ENCODE measurements around the gene NOXO1. TPM values are rescaled to one million over a fixed set of nuclear protein-coding genes. Genes with fewer than 3 reads are reported as not detected.

The NOXO1 gene
- polyA plus RNA-seq, 1 donor from 2014 or later = 8.5 TPM

DNA sequence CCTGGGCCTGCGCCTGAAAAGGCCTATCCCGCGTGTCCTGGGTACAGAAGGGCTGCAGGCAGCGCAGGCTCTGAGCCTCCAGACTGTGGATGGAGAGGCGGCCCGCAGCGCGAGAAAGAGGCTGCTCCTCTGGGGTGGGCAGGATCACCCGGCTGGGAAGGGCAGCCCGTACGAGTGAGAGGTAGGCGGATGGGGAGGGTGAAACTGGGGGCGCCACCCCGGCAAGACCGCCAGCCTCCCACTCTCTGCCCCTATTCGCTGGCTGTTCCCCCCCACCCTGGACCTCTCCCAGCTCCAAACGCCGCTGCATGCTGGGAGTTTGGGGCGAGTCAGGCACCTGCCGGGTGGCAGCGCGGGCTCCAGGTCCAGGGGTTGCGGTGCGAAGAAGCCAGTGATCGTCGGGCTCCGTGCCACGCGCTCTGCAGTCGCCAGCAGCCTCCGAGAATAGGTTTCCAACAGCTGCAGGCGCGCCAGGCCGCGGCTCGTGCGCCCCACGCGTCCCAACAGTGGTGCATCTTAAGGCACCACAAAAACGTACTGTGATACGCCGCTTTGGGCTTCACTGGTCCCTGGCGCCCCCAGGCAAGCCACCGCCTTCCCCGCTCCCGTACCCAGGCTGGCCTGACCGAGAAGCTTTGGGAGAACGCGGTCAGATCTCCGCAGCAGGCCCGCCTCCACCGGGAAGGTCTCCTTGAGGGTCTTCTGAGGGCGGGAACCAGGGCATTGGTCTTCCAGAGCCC lies 1.1 kb downstream of the NOXO1 start:
- Histone ChIP-seq H3K9me3 (ENCODE audit: low read length) (no peaks in the 10 kb centered on the region), H3K4me3 (ENCODE audit: low read length) (no peak overlapping the region), H3K36me3 (ENCODE audit: insufficient read depth, low read length) (no peaks in the 10 kb centered on the region), H3K79me2 (replicated peaks; ENCODE audit: insufficient read depth, low read length) (no peaks in the 10 kb centered on the region), H3K9ac (ENCODE audit: low read length) (no peak overlapping the region), H3K27me3 (ENCODE audit: insufficient read depth, low read depth, low read length) (peaks cover 29% of the 10 kb centered on the region), H3K4me2 (ENCODE audit: low read length) (no peak overlapping the region), H3F3A (ENCODE audit: insufficient read depth, low read length, poor library complexity, severe bottlenecking) (no peaks in the 10 kb centered on the region), H4K20me1 (ENCODE audit: insufficient read depth) (no peaks in the 10 kb centered on the region), H3K27ac (ENCODE audit: low read length) (no peak overlapping the region), H2AFZ (ENCODE audit: low read depth, low read length) (no peak overlapping the region), H3K9me2 (ENCODE audit: insufficient read depth, low read length) (no peaks in the 10 kb centered on the region)
- no peak for TF ChIP-seq POLR2AphosphoS5 (IDR thresholded peaks at IDR 0.05)

DNA sequence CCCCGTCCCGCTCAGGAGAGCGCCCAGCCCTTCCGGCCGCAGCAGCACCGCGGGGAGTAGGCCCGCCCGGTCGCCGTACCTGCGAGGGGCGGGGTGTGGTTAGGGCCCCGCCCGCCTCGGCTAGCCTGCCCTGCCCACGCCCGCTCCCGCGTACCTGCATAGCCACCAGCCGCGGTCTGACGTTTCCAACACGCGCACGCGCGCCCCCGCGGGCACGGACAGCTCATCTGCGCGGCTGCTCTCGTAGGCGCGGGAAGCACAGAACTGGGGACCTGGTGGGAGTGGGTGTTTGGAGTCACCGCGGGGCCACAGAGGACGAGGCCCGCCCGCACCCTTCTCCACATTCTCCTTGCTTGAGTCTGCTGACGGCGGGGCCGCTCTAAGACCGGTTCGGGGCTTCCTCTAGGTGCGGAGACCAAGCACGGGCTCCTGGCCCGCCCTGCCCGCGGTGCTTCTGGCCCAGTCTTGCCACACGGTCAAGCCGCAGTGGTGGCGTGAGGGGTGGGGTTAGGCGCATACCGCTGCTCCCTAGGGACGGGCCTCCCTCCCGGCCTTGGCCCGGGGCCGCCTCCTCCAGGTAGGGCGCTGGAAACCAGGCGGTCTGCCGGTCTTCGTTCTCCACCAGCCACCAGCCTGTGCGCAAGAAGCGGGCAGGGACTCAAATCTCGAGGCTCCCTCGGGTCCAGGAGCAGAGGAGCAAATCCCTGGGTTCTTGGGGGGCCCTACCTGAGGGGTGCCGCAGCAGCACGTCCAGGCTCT lies 1.8 kb downstream of the NOXO1 start:
- no peaks in the 10 kb centered on the region for H3K79me2 ChIP-seq (replicated peaks; ENCODE audit: insufficient read depth, low read length)
- H3K9me3 ChIP-seq (ENCODE audit: low read length) = no peaks in the 10 kb centered on the region
- H3K4me3 ChIP-seq (ENCODE audit: low read length) = no peak overlapping the region
- no peaks in the 10 kb centered on the region for H3F3A ChIP-seq (ENCODE audit: insufficient read depth, low read length, poor library complexity, severe bottlenecking)
- no peak overlapping the region for H3K4me2 ChIP-seq (ENCODE audit: low read length)
- no peak overlapping the region for H3K9ac ChIP-seq (ENCODE audit: low read length)
- H3K9me2 ChIP-seq (ENCODE audit: insufficient read depth, low read length) = no peaks in the 10 kb centered on the region
- H2AFZ ChIP-seq (ENCODE audit: low read depth, low read length) = no peak overlapping the region
- H3K27ac ChIP-seq (ENCODE audit: low read length) = no peak overlapping the region
- TF ChIP-seq POLR2AphosphoS5 (IDR thresholded peaks at IDR 0.05) = no peak
- TF ChIP-seq SMC3 (conservative IDR thresholded peaks at IDR 0.05; ENCODE audit: poor library complexity) = no peak
- TF ChIP-seq RAD21 (conservative IDR thresholded peaks at IDR 0.05) = no peak
- no peak for TF ChIP-seq EZH2 (IDR thresholded peaks at IDR 0.05; ENCODE audit: borderline replicate concordance, insufficient read depth, low read length, poor library complexity, severe bottlenecking)
- TF ChIP-seq, protein P1, sequence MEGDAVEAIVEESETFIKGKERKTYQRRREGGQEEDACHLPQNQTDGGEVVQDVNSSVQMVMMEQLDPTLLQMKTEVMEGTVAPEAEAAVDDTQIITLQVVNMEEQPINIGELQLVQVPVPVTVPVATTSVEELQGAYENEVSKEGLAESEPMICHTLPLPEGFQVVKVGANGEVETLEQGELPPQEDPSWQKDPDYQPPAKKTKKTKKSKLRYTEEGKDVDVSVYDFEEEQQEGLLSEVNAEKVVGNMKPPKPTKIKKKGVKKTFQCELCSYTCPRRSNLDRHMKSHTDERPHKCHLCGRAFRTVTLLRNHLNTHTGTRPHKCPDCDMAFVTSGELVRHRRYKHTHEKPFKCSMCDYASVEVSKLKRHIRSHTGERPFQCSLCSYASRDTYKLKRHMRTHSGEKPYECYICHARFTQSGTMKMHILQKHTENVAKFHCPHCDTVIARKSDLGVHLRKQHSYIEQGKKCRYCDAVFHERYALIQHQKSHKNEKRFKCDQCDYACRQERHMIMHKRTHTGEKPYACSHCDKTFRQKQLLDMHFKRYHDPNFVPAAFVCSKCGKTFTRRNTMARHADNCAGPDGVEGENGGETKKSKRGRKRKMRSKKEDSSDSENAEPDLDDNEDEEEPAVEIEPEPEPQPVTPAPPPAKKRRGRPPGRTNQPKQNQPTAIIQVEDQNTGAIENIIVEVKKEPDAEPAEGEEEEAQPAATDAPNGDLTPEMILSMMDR (IDR thresholded peaks at IDR 0.05; ENCODE audit: poor library complexity, severe bottlenecking) = no peak
- TF ChIP-seq TAF1 (IDR thresholded peaks at IDR 0.05; ENCODE audit: low read depth) = no peak
- TF ChIP-seq, protein P2, sequence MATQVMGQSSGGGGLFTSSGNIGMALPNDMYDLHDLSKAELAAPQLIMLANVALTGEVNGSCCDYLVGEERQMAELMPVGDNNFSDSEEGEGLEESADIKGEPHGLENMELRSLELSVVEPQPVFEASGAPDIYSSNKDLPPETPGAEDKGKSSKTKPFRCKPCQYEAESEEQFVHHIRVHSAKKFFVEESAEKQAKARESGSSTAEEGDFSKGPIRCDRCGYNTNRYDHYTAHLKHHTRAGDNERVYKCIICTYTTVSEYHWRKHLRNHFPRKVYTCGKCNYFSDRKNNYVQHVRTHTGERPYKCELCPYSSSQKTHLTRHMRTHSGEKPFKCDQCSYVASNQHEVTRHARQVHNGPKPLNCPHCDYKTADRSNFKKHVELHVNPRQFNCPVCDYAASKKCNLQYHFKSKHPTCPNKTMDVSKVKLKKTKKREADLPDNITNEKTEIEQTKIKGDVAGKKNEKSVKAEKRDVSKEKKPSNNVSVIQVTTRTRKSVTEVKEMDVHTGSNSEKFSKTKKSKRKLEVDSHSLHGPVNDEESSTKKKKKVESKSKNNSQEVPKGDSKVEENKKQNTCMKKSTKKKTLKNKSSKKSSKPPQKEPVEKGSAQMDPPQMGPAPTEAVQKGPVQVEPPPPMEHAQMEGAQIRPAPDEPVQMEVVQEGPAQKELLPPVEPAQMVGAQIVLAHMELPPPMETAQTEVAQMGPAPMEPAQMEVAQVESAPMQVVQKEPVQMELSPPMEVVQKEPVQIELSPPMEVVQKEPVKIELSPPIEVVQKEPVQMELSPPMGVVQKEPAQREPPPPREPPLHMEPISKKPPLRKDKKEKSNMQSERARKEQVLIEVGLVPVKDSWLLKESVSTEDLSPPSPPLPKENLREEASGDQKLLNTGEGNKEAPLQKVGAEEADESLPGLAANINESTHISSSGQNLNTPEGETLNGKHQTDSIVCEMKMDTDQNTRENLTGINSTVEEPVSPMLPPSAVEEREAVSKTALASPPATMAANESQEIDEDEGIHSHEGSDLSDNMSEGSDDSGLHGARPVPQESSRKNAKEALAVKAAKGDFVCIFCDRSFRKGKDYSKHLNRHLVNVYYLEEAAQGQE (IDR thresholded peaks at IDR 0.05; ENCODE audit: borderline replicate concordance) = no peak
- no peaks in the 10 kb centered on the region for H3K36me3 ChIP-seq (ENCODE audit: insufficient read depth, low read length)
- peaks cover 29% of the 10 kb centered on the region for H3K27me3 ChIP-seq (ENCODE audit: insufficient read depth, low read depth, low read length)
- H4K20me1 ChIP-seq (ENCODE audit: insufficient read depth) = no peaks in the 10 kb centered on the region

Data from neural cell (in vitro differentiated cells).